ENCODE measurements around the gene FAM237B.

Gene FAM237B

DNA sequence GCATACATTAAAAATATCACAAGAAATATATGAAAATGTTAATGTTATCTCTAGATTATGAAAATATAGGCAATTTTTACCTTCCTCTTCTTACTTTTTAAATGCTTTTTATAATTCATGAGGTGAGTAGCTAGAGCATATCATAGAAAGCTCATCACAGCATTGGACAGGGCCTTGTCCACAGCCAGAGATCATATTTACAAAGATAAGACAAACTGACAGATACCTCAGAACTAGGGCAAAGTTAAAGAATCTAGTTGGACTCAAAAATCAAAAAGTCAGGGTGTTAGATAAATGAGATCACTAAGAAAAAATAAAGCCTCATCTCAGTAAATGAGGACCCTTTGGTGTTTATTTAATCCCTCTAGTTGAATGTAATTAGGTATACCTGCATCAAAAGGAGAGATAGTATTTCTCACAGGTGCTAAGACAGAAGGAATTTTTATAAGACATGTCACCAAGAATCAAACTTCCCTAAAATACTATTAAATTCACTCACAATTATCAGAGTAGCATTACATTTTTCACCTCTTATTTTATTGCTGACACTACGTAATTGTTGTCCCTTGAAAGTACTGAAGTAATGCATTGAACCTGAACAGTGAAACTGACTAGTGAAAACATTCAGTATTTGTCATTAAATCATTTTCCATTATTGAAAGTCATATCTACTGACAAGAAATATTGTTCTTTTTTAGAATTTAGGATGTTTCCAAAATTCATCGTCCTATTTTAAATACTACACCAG, 50.5 kb downstream of the FAM237B start:
- no peak overlapping the region for H3K4me3 ChIP-seq (ENCODE audit: low read depth, low read length)
- TF ChIP-seq, protein P1, sequence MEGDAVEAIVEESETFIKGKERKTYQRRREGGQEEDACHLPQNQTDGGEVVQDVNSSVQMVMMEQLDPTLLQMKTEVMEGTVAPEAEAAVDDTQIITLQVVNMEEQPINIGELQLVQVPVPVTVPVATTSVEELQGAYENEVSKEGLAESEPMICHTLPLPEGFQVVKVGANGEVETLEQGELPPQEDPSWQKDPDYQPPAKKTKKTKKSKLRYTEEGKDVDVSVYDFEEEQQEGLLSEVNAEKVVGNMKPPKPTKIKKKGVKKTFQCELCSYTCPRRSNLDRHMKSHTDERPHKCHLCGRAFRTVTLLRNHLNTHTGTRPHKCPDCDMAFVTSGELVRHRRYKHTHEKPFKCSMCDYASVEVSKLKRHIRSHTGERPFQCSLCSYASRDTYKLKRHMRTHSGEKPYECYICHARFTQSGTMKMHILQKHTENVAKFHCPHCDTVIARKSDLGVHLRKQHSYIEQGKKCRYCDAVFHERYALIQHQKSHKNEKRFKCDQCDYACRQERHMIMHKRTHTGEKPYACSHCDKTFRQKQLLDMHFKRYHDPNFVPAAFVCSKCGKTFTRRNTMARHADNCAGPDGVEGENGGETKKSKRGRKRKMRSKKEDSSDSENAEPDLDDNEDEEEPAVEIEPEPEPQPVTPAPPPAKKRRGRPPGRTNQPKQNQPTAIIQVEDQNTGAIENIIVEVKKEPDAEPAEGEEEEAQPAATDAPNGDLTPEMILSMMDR (conservative IDR thresholded peaks at IDR 0.05; ENCODE audit: low read depth, low read length): no peak
- DNase-seq (ENCODE audit: low read depth): no peak

DNA sequence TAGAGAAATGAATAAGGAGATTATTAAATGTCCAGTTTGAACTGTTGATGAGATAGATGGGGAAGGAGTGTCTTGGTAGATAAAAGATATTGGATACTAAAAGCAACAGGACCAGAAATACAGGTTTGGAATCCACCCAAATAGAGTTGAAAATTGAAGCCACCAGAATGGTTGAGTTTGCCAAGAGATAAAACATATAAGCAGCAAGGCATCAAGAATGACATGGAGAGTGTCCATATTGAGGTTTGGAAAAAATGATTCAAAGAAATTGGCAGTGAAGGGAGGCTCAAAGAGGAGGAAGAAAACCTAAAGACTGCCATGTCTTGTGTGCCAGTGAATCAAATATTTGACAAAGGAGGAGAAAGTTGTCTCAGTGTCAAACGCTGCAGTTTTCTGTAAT, 51.9 kb downstream of the FAM237B start:
- no peak for DNase-seq (ENCODE audit: low read depth)
- TF ChIP-seq, protein P1 (conservative IDR thresholded peaks at IDR 0.05; ENCODE audit: low read depth, low read length): no peak
- no peak overlapping the region for H3K4me3 ChIP-seq (ENCODE audit: low read depth, low read length)

DNA sequence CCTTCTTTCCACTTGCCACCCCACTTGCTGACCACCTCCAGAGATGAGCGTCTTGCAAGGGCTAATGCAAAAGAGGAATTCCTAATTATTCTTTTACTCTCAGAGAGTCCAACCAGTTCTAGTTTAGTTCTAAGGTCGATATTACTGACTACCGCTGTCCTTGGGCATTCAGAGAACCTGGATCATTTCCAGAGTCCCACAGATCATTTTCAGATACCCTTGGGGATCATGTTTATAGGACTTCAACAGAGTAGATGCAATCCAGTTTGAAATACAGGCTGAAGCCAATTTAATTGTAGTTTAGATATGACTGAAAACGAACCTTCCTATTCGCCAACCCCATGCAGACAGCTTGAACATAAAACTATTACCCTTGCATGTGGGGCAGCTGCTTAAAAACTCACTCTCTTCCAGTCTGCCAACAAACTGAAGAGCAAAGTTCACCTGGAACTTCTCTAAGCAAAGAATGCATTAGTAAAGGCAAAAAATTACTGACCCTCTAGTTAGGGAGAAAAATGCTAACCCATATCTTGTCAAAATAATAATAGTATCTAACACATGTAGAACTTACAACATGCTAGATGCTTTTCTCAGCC, 53.7 kb downstream of the FAM237B start:
- TF ChIP-seq, protein P1 (conservative IDR thresholded peaks at IDR 0.05; ENCODE audit: low read depth, low read length): no peak
- DNase-seq (ENCODE audit: low read depth): no peak
- H3K4me3 ChIP-seq (ENCODE audit: low read depth, low read length): no peak overlapping the region

DNA sequence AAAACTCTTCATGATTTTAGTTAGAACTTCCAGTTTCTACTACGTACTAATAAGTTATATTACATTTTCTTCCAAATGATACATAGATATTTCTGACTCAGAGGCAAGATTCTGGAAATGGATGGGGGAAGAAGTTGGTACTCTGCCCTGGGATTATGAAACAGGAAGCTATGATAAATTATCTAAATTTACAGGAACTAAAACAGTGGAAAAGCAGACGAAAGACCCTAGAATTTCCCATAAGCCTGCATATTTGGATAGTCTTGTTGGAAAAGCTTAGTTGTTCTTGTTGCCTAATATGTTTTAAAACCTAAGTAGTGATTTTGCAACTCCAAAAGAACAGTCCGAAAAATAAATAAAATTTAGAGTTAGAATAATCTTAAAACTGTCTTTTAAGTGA, 54.3 kb downstream of the FAM237B start:
- DNase-seq (ENCODE audit: low read depth): peak; percentile 69
- TF ChIP-seq, protein P1 (conservative IDR thresholded peaks at IDR 0.05; ENCODE audit: low read depth, low read length): no peak
- H3K4me3 ChIP-seq (ENCODE audit: low read depth, low read length): no peak overlapping the region

Measured in choroid plexus epithelial cell (primary cell).